GM10248 (cell line): Measurements from ENCODE around the gene RBM5.
A peak's percentile ranks its signal among the peaks of the same experiment; 100 is the strongest.

Source experiments
- CTCF ChIA-PET: fragments of 300-600 bp; sonication (Branson Sonifier 250); formaldehyde crosslinking; extraction: SDS; loops from one replicate; lab custom pipeline; 2021; ENCODE audit warnings: antibody characterized with exemption; lab: Yijun Ruan, JAX
- POLR2A ChIA-PET: fragments of 350-650 bp; sonication (Branson Sonifier 250); formaldehyde crosslinking; extraction: SDS; loops from one replicate; lab custom pipeline; 2020; ENCODE audit warnings: antibody characterized with exemption; lab: Yijun Ruan, JAX
- DNase-seq: peaks from one replicate; pipeline ENCODE4 v3.0.0; 2012; ENCODE audit errors: extremely low spot score
- CTCF ChIP-seq: IDR thresholded peaks from 2 replicates; pipeline ENCODE4 v1.5.1; 2012; ENCODE audit warnings: mild to moderate bottlenecking, low read depth; ENCODE audit errors: extremely low read depth, missing control alignments, control extremely low read depth

The RBM5 gene

GRCh38 chr3:50123394-50124051, 34.8 kb downstream of the RBM5 start:
- DNase-seq, result peak; percentile 23
- POLR2A ChIA-PET, result interaction anchor here (1.0 kb wide), 1 partner anchor 11 kb away, joined by 3 read pairs; no protein-coding TSS in a partner anchor
- CTCF ChIA-PET, result interaction anchor here (1.0 to 2.5 kb wide), 10 partner anchors 7 to 321 kb away, joined by 3 to 12 read pairs (median 6); partner anchors contain the start of gene GNAT1
- no peak for TF ChIP-seq CTCF

- ChIA-PET CTCF (interaction anchor here (1.0 to 2.3 kb wide), 4 partner anchors 9 to 67 kb away, joined by 3 to 12 read pairs (median 6); partner anchors contain the start of gene GNAT1), POLR2A (no interaction called here)
- no peak for TF ChIP-seq CTCF
- no peak for DNase-seq
Observed at GRCh38 chr3:50124052-50124799, 35.5 kb downstream of the RBM5 start.

- ChIA-PET POLR2A (no interaction called here), CTCF (no interaction called here)
- no peak for TF ChIP-seq CTCF
- no peak for DNase-seq
Observed at GRCh38 chr3:50124800-50125178, 36.1 kb downstream of the RBM5 start.

GRCh38 chr3:50125541-50126286, 37.0 kb downstream of the RBM5 start:
- TF ChIP-seq CTCF, result no peak
- DNase-seq, result no peak
- ChIA-PET POLR2A (interaction anchor here (0.6 kb wide), 2 partner anchors 212 to 221 kb away, joined by 3 to 5 read pairs; no protein-coding TSS in a partner anchor), CTCF (interaction anchor here (0.9 to 1.5 kb wide), 5 partner anchors 9 to 99 kb away, joined by 3 to 4 read pairs (median 4); no protein-coding TSS in a partner anchor)

GRCh38 chr3:50126287-50127211, 37.8 kb downstream of the RBM5 start:
- TF ChIP-seq CTCF, result no peak
- POLR2A ChIA-PET, result interaction anchor here (0.6 kb wide), 3 partner anchors 25 to 220 kb away, joined by 3 to 5 read pairs (median 3); no protein-coding TSS in a partner anchor
- DNase-seq, result no peak
- CTCF ChIA-PET, result interaction anchor here (0.9 to 1.5 kb wide), 6 partner anchors 8 to 99 kb away, joined by 3 to 4 read pairs (median 4); no protein-coding TSS in a partner anchor
